ES-I3 (cell line): Measurements from ENCODE around the gene RAMP3.

Experiments
- H3K36me3 ChIP-seq: 2 replicates; pipeline ENCODE4 v1.6.1; 2013; ENCODE audit warnings: mild to moderate bottlenecking, low read length, control low read depth, moderate library complexity; ENCODE audit not compliant: insufficient read depth
- H3K4me1 ChIP-seq: 2 replicates; pipeline ENCODE4 v1.6.1; 2013; ENCODE audit warnings: mild to moderate bottlenecking, control low read depth, low read length; ENCODE audit not compliant: insufficient read depth
- H3K9ac ChIP-seq: 2 replicates; pipeline ENCODE4 v1.6.1; 2013; ENCODE audit warnings: low read depth, mild to moderate bottlenecking, low read length, moderate library complexity
- H3K9me3 ChIP-seq: 2 replicates; pipeline ENCODE4 v1.6.1; 2013; ENCODE audit warnings: mild to moderate bottlenecking, low read length, moderate library complexity; ENCODE audit not compliant: control insufficient read depth, insufficient read depth

The RAMP3 gene

DNA sequence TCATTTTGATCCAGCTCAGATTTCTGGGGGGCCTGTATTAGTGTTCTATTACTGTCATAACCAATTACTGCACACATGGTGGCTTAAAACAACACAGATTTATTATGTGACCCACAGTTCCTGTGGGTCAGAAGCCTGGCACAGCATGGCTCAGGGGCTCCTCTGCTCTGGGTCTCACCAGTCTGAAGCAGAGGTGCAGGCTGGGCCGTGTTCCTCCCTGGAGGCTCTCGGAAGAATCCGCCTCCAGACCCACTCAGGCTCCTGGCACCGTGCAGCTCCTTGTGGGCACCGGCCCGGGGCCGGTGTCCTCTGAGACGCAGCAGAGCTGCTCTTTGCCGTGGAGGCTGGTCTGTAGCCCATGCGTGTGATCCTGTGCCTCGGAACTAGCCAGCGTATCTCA lies 61.5 kb downstream of the RAMP3 start:
- no peaks in the 10 kb centered on the region for H3K4me1 ChIP-seq
- no peaks in the 10 kb centered on the region for H3K9me3 ChIP-seq
- H3K36me3 ChIP-seq: no peaks in the 10 kb centered on the region
- no peak overlapping the region for H3K9ac ChIP-seq

DNA sequence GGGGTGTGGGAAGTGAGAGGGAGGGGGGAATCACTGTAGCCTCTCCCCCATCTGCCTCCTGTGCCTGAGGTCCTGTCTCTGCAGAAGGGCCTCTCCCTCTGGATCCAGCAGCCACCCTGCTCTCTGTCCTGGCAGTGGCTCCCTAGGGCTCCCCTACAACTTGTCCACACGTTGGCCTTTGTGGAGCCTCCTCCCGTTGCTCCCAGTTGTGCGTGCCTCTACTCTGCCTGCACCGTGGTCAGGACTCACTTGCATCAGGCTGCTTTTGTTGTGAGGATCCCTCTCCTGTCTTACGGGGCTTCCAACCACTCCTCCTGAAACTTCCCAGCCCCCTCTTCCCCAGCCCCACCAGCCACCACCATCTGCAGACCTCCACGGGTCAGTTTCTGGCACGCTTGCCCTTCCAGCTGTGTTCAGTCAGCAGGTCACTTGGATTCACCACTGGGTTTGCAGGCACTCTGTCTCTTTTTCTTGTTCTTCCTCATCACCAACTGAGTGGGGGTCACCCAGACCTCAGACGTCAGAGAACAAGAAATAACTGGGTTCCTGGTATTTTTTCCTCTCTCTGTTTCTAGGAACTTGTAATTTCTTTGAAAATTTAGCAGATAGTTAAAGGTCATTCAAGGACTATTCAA lies 62.3 kb downstream of the RAMP3 start:
- Histone ChIP-seq H3K36me3 (no peaks in the 10 kb centered on the region), H3K4me1 (no peaks in the 10 kb centered on the region), H3K9me3 (no peaks in the 10 kb centered on the region), H3K9ac (no peak overlapping the region)

GRCh38 chr7:45220846-45221618 lies 63.4 kb downstream of the RAMP3 start:
- no peak overlapping the region for H3K9ac ChIP-seq
- H3K4me1 ChIP-seq: no peaks in the 10 kb centered on the region
- H3K9me3 ChIP-seq: no peaks in the 10 kb centered on the region
- H3K36me3 ChIP-seq: no peaks in the 10 kb centered on the region

DNA sequence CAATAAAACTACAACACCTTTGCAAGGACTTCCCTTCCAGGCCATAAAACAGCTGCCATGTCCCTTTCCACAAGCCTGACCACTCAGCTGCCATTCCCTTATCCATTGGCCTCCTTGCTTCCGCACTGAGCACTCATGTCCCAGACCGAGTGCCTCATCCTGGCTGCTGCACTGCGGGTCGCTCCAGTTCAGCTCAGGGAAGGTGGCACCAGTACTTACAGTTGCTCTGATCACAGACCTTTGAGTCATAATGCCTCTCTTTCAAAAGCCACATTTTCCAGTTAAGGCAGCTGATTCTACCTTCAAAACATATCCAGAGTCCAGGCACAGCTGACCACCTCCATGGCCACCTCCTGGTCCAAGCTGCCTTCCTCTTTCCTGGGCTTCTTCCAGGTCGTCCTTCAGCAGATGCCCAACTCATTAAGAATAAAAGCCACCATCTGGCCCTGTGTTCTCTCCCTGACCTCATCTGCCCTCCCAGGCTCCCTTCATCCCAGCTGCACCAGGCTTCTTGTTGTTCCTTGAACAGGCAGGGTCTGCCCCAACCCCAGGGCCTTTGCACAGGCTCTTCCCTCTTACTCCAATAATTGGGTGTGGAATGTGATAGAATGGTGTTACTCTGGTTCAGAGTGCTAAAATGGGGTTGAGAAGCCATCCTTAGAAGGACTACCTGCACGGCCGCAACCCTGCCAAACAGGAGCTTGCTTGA lies 64.5 kb downstream of the RAMP3 start:
- Histone ChIP-seq H3K4me1 (no peaks in the 10 kb centered on the region), H3K9ac (no peak overlapping the region), H3K36me3 (no peaks in the 10 kb centered on the region), H3K9me3 (no peaks in the 10 kb centered on the region)

GRCh38 chr7:45223078-45223477 lies 65.5 kb downstream of the RAMP3 start:
- Histone ChIP-seq H3K36me3 (no peaks in the 10 kb centered on the region), H3K9me3 (no peaks in the 10 kb centered on the region), H3K9ac (no peak overlapping the region), H3K4me1 (no peaks in the 10 kb centered on the region)

DNA sequence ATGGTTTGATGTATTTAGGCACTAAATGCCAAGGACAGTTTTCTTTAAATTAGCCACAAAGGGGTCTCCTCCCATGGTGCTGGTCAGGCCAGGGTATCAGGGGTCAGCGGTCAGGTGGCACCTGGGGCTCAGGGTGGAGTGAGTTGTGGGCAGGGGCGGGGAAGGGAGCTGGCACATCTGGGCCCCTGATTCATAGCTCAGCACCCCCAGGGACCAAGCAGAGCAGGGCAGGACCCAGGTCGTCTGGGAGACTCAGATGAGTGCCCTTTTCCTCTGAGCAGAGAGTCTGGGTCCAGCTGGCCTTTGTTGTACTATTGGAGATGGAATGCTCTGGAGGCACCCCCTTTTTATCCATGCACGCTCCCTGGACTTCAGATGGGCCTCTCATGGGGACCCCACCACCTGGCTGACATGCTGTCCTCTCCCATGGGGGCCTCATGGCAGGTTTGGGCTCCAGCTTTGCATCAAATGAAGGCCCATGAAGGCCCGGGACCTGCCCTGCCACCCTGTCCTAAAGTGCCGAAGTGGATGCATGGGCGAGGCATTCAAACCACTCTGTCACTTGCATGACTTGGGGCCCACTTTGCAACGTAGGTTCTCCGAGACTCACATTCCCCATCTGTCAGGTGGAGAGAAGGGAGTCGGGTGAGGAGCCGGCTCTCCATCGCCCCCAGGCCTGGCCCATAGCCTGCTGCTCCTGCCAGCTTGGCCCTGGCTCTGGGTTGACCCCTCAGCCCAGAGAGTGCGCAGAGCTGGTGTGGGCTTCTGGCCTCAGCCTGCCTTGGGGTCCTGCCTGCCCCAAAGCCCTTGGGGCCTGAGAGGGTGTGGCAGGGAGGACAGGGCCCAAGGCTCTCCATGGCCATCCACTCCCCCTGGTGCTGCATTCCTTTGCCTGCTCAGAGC lies 66.4 kb downstream of the RAMP3 start:
- Histone ChIP-seq H3K4me1 (no peaks in the 10 kb centered on the region), H3K9ac (no peak overlapping the region), H3K9me3 (no peaks in the 10 kb centered on the region), H3K36me3 (no peaks in the 10 kb centered on the region)

DNA sequence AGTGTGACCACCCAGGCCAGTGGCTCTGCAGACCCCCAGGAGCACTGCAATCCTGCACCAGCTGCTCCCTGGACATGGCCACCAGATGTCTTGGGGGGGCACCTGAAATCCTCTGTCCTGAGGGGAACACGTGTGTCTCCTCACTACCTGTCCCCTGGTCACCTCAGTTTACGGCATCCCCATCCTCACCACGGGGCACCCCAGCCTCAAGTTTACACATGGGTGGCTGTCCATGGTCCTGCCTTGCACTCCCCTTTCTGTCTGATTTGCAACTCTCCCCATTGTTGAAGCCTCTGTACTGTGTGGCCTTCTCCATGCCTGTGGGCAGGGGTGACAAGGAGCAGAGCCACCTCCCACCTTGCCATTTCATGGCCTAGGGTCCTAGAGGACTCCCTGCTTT lies 67.2 kb downstream of the RAMP3 start:
- Histone ChIP-seq H3K36me3 (no peaks in the 10 kb centered on the region), H3K9me3 (no peaks in the 10 kb centered on the region), H3K9ac (no peak overlapping the region), H3K4me1 (no peaks in the 10 kb centered on the region)

DNA sequence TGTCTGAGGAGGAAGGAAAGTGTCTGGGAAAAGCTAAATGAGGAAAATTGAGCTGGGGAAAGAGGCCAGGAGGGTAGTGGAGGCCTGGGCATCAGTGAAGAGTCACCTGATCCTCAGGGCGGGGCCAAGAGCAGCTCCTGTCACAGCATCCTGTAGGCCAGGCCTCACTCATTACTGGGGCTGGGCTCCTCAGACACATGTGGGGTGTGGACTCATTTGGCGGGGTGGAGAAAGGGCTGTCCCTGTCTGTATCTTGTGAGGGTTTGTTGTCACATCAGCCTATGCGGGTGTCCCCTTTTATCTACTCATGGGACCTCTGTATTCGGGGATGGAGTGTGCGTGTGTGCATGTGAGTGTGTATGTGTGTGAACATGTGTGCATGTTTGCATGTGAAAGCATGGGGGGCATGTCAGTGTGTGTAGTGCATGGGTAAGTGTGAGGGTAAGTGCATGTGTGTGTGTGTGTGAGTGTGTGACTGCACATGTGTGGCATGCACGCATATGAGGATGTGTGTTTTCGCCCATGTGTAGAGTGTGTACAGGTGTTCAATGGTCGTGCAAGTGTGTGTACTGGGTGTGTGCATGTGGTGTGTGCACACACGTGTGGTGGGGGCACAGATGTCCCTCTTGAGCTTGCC lies 67.8 kb downstream of the RAMP3 start:
- H3K36me3 ChIP-seq: no peaks in the 10 kb centered on the region
- no peaks in the 10 kb centered on the region for H3K9me3 ChIP-seq
- H3K4me1 ChIP-seq: no peaks in the 10 kb centered on the region
- no peak overlapping the region for H3K9ac ChIP-seq

DNA sequence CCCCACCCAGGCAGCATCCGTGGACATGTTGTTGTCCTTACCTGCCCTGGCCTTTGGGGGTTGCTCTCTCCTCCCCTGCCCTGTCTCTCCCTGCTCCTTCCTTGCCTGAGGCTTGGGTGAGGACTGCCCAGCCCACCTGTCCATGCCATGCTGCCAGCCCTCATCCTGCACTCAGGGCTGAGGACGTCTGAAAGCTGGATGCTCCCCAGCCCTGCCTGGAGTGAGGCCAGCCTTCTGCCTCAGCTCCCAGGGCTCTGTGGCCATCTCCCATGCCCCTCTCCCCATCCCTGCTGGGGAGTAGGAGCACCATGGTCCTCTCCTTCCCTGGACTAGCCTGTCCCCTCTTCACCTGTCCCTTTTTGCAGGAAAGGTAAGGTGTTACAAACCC lies 68.4 kb downstream of the RAMP3 start:
- Histone ChIP-seq H3K36me3 (no peaks in the 10 kb centered on the region), H3K9me3 (no peaks in the 10 kb centered on the region), H3K9ac (no peak overlapping the region), H3K4me1 (no peaks in the 10 kb centered on the region)

GRCh38 chr7:45229156-45229920 lies 71.7 kb downstream of the RAMP3 start:
- H3K36me3 ChIP-seq: no peaks in the 10 kb centered on the region
- H3K4me1 ChIP-seq: no peaks in the 10 kb centered on the region
- no peaks in the 10 kb centered on the region for H3K9me3 ChIP-seq
- H3K9ac ChIP-seq: no peak overlapping the region

GRCh38 chr7:45230083-45230482 lies 72.5 kb downstream of the RAMP3 start:
- H3K9ac ChIP-seq: no peak overlapping the region
- no peaks in the 10 kb centered on the region for H3K4me1 ChIP-seq
- H3K9me3 ChIP-seq: no peaks in the 10 kb centered on the region
- no peaks in the 10 kb centered on the region for H3K36me3 ChIP-seq

GRCh38 chr7:45230611-45231165 lies 73.1 kb downstream of the RAMP3 start:
- H3K9ac ChIP-seq: no peak overlapping the region
- H3K9me3 ChIP-seq: no peaks in the 10 kb centered on the region
- no peaks in the 10 kb centered on the region for H3K4me1 ChIP-seq
- no peaks in the 10 kb centered on the region for H3K36me3 ChIP-seq

- no peaks in the 10 kb centered on the region for H3K36me3 ChIP-seq
- no peak overlapping the region for H3K9ac ChIP-seq
- H3K4me1 ChIP-seq: no peaks in the 10 kb centered on the region
- H3K9me3 ChIP-seq: no peaks in the 10 kb centered on the region
These were observed 75.7 kb downstream of the RAMP3 start for GRCh38 chr7:45233249-45233775.
